HepG2 (cell line): ENCODE results near the gene MAPRE3. TPM values are rescaled to one million over a fixed set of nuclear protein-coding genes. Genes with fewer than 3 reads are reported as not detected.

Experiments used
- ATF3 ChIP-seq: sonication (generic); formaldehyde crosslinking; IDR thresholded peaks from 2 replicates; pipeline ENCODE4 v1.4.0; 2020; ENCODE audit warnings: missing genetic modification reagents
- CSRNP2 ChIP-seq: sonication (generic); formaldehyde crosslinking; conservative IDR thresholded peaks from 2 replicates; pipeline ENCODE4 v1.8.0; 2022; ENCODE audit warnings: low read depth, missing genetic modification reagents
- GTF3A ChIP-seq: sonication (generic); formaldehyde crosslinking; conservative IDR thresholded peaks from 2 replicates; pipeline ENCODE4 v1.4.0; 2020; ENCODE audit warnings: mild to moderate bottlenecking, missing genetic modification reagents
- HDAC2 ChIP-seq: sonication (generic); formaldehyde crosslinking; IDR thresholded peaks from 2 replicates; pipeline ENCODE4 v1.4.0; 2020; ENCODE audit warnings: missing genetic modification reagents
- MEF2D ChIP-seq: sonication (generic); formaldehyde crosslinking; IDR thresholded peaks from 2 replicates; pipeline ENCODE4 v1.5.1; 2020; ENCODE audit warnings: mild to moderate bottlenecking, missing genetic modification reagents
- MTA1 ChIP-seq: sonication (generic); formaldehyde crosslinking; IDR thresholded peaks from 2 replicates; pipeline ENCODE4 v1.4.0; 2020; ENCODE audit warnings: missing genetic modification reagents, mild to moderate bottlenecking, borderline replicate concordance
- PAF1 ChIP-seq: IDR thresholded peaks from 2 replicates; pipeline ENCODE4 v1.6.1; 2016; ENCODE audit warnings: missing genetic modification reagents, missing compliant biosample characterization
- PRDM15 ChIP-seq: sonication (generic); formaldehyde crosslinking; IDR thresholded peaks from 2 replicates; pipeline ENCODE4 v1.4.0; 2020; ENCODE audit warnings: missing genetic modification reagents
- TARDBP ChIP-seq: sonication (generic); formaldehyde crosslinking; IDR thresholded peaks from 2 replicates; pipeline ENCODE4 v1.8.0; 2022; ENCODE audit warnings: mild to moderate bottlenecking, missing genetic modification reagents
- ZBED4 ChIP-seq: sonication (generic); formaldehyde crosslinking; IDR thresholded peaks from 2 replicates; pipeline ENCODE4 v1.4.0; 2020; ENCODE audit warnings: missing genetic modification reagents, borderline replicate concordance
- ZNF550 ChIP-seq: sonication (generic); formaldehyde crosslinking; IDR thresholded peaks from 2 replicates; pipeline ENCODE4 v1.4.0; 2020; ENCODE audit warnings: mild to moderate bottlenecking, missing genetic modification reagents, borderline replicate concordance
- ZNF562 ChIP-seq: sonication (generic); formaldehyde crosslinking; IDR thresholded peaks from 2 replicates; pipeline ENCODE4 v1.8.0; 2022; ENCODE audit warnings: missing genetic modification reagents, borderline replicate concordance
- ZNF800 ChIP-seq: sonication (generic); formaldehyde crosslinking; IDR thresholded peaks from 2 replicates; pipeline ENCODE4 v1.4.0; 2020; ENCODE audit warnings: missing genetic modification reagents
- polyA plus RNA-seq, 8 experiments: library from polyadenylated mRNA; depleted of rRNA in 3 of 8; stranded (reverse) in 7 of 8; unstranded in 1 of 8; fragments of >200 nt; fragmentation: Illumina TruSeq in 4 of 8; extraction: Trizol in 4 of 8; gene quantifications; 2 replicates each; pipeline versions ENCODE4 v1.2.1 to v1.2.3, GENCODE V29; 2011 to 2016; ENCODE audit warnings: low read depth in 4 of 8, missing spikeins in 1 of 8, mixed read lengths in 1 of 8; ENCODE audit not compliant: insufficient read depth in 1 of 8
- total RNA-seq, 5 experiments: library from RNA; depleted of rRNA; stranded (reverse); fragments of >200 nt; fragmentation: Illumina TruSeq; extraction: Trizol; gene quantifications; 2 replicates each; pipeline ENCODE4 v1.2.3, GENCODE V29; 2016; ENCODE audit warnings: low read depth in 1 of 5

Gene MAPRE3
- total and polyA plus RNA-seq, 2 of the 13 experiments (the other 11 are each of a cell fraction or from before 2014, with no cell fraction given) = 0.31 to 0.91 TPM

GRCh38 chr2:27071277-27071989, 101.0 kb downstream of the MAPRE3 start, which contains the start of gene OST4 (continued):
- TF ChIP-seq PAF1 (CRISPR knock-in tag) = no peak
- 0 out of 2 replicates have a peak, but pooled peaks have one; percentile 20 for TF ChIP-seq GTF3A
- TF ChIP-seq MTA1 (CRISPR knock-in tag) = peak; percentile 37; the same call in 1 of the 2 replicates
- no peak for TF ChIP-seq CSRNP2 (CRISPR knock-in tag)
- peak; percentile 75 for TF ChIP-seq ZBED4 (CRISPR knock-in tag)
- no peak for TF ChIP-seq ZNF800
- no peak for TF ChIP-seq ZNF562 (CRISPR knock-in tag)
- TF ChIP-seq TARDBP (CRISPR knock-in tag) = peak; percentile 66; the same call in 1 of the 2 replicates
- no peak; the same call in 1 of the 2 replicates for TF ChIP-seq PRDM15 (CRISPR knock-in tag)
- no peak for TF ChIP-seq MEF2D (CRISPR knock-in tag)
- no peak for TF ChIP-seq ATF3 (CRISPR knock-in tag)
- TF ChIP-seq ZNF550 (CRISPR knock-in tag) = no peak
- no peak for TF ChIP-seq HDAC2 (CRISPR knock-in tag)
